ENCODE results near the gene PLEKHJ1. TPM values are rescaled to one million over a fixed set of nuclear protein-coding genes. Genes with fewer than 3 reads are reported as not detected.

The PLEKHJ1 gene
- total RNA-seq, 1 donor from 2014 or later, result 78.3 TPM

- Mint-ChIP-seq H3K27me3 (ENCODE audit: low read depth, unreplicated experiment) (no peaks in the 10 kb centered on the region), H3K4me3 (ENCODE audit: unreplicated experiment) (peak overlapping the region; percentile 94), H3K36me3 (ENCODE audit: low read depth, unreplicated experiment) (peaks cover 14% of the 10 kb centered on the region), H3K4me1 (ENCODE audit: low read depth, unreplicated experiment) (peaks cover 13% of the 10 kb centered on the region), H3K27ac (ENCODE audit: unreplicated experiment) (peak overlapping the region; percentile 84), H3K9me3 (ENCODE audit: unreplicated experiment) (no peaks in the 10 kb centered on the region)
- Histone ChIP-seq H3K4me3 (ENCODE audit: insufficient read depth, low read depth, low read length) (peak overlapping the region; percentile 96), H2AFZ (ENCODE audit: low read depth, low read length) (peak overlapping the region; percentile 27), H3K27me3 (ENCODE audit: insufficient read depth, low read length) (no peaks in the 10 kb centered on the region), H3K4me2 (ENCODE audit: low read length) (peak overlapping the region; percentile 96), H4K20me1 (ENCODE audit: insufficient read depth, low read length) (peaks cover 49% of the 10 kb centered on the region), H3K9ac (ENCODE audit: low read length) (peak overlapping the region; percentile 99), H3K36me3 (ENCODE audit: insufficient read depth, low read length) (peaks cover 3% of the 10 kb centered on the region), H3K27ac (ENCODE audit: low read depth, low read length) (peak overlapping the region; percentile 91), H3K4me1 (ENCODE audit: insufficient read depth, low read length) (peaks cover 28% of the 10 kb centered on the region), H3K9me3 (ENCODE audit: insufficient read depth, low read depth, low read length) (no peaks in the 10 kb centered on the region), H3K79me2 (ENCODE audit: insufficient read depth, low read length) (peaks cover 52% of the 10 kb centered on the region)
- FAIRE-seq (no peak), DNase-seq (ENCODE audit: low read depth) (peak; percentile 82)
- TF ChIP-seq EZH2 (IDR thresholded peaks at IDR 0.05; ENCODE audit: insufficient read depth, low read length) (no peak), CTCF (IDR thresholded peaks at IDR 0.05; ENCODE audit: insufficient read depth, low read depth, low read length) (no peak)
Observed at GRCh38 chr19:2269244-2270156, 33.4 kb upstream of the PLEKHJ1 start.

GRCh38 chr19:2268861-2269243 lies 32.7 kb upstream of the PLEKHJ1 start:
- Histone ChIP-seq H3K4me3 (ENCODE audit: insufficient read depth, low read depth, low read length) (peak overlapping the region; percentile 66), H3K4me1 (ENCODE audit: insufficient read depth, low read length) (peaks cover 25% of the 10 kb centered on the region), H3K9ac (ENCODE audit: low read length) (peak overlapping the region; percentile 71), H3K27ac (ENCODE audit: low read depth, low read length) (peak overlapping the region; percentile 65), H3K36me3 (ENCODE audit: insufficient read depth, low read length) (peaks cover 3% of the 10 kb centered on the region), H3K79me2 (ENCODE audit: insufficient read depth, low read length) (peaks cover 46% of the 10 kb centered on the region), H4K20me1 (ENCODE audit: insufficient read depth, low read length) (peaks cover 43% of the 10 kb centered on the region), H2AFZ (ENCODE audit: low read depth, low read length) (peak overlapping the region; percentile 27), H3K27me3 (ENCODE audit: insufficient read depth, low read length) (no peaks in the 10 kb centered on the region), H3K4me2 (ENCODE audit: low read length) (peak overlapping the region; percentile 83), H3K9me3 (ENCODE audit: insufficient read depth, low read depth, low read length) (no peaks in the 10 kb centered on the region)
- Mint-ChIP-seq H3K27me3 (ENCODE audit: low read depth, unreplicated experiment) (no peaks in the 10 kb centered on the region), H3K4me3 (ENCODE audit: unreplicated experiment) (peak overlapping the region; percentile 94), H3K4me1 (ENCODE audit: low read depth, unreplicated experiment) (peaks cover 7% of the 10 kb centered on the region), H3K9me3 (ENCODE audit: unreplicated experiment) (no peaks in the 10 kb centered on the region), H3K36me3 (ENCODE audit: low read depth, unreplicated experiment) (peaks cover 8% of the 10 kb centered on the region), H3K27ac (ENCODE audit: unreplicated experiment) (no peak overlapping the region)
- TF ChIP-seq CTCF (IDR thresholded peaks at IDR 0.05; ENCODE audit: insufficient read depth, low read depth, low read length) (no peak), EZH2 (IDR thresholded peaks at IDR 0.05; ENCODE audit: insufficient read depth, low read length) (no peak)
- DNase-seq (ENCODE audit: low read depth) (no peak), FAIRE-seq (no peak)

GRCh38 chr19:2268480-2268830 lies 32.3 kb upstream of the PLEKHJ1 start:
- Histone ChIP-seq H3K36me3 (ENCODE audit: insufficient read depth, low read length) (peaks cover 3% of the 10 kb centered on the region), H3K4me2 (ENCODE audit: low read length) (peak overlapping the region; percentile 83), H3K9ac (ENCODE audit: low read length) (peak overlapping the region; percentile 71), H3K27me3 (ENCODE audit: insufficient read depth, low read length) (no peaks in the 10 kb centered on the region), H3K4me1 (ENCODE audit: insufficient read depth, low read length) (peaks cover 22% of the 10 kb centered on the region), H3K79me2 (ENCODE audit: insufficient read depth, low read length) (peaks cover 42% of the 10 kb centered on the region), H3K9me3 (ENCODE audit: insufficient read depth, low read depth, low read length) (no peaks in the 10 kb centered on the region), H3K27ac (ENCODE audit: low read depth, low read length) (no peak overlapping the region), H3K4me3 (ENCODE audit: insufficient read depth, low read depth, low read length) (no peak overlapping the region), H2AFZ (ENCODE audit: low read depth, low read length) (no peak overlapping the region), H4K20me1 (ENCODE audit: insufficient read depth, low read length) (peaks cover 39% of the 10 kb centered on the region)
- DNase-seq (ENCODE audit: low read depth) (no peak), FAIRE-seq (no peak)
- peaks cover 8% of the 10 kb centered on the region for H3K36me3 Mint-ChIP-seq (ENCODE audit: low read depth, unreplicated experiment)
- TF ChIP-seq EZH2 (IDR thresholded peaks at IDR 0.05; ENCODE audit: insufficient read depth, low read length) (no peak), CTCF (IDR thresholded peaks at IDR 0.05; ENCODE audit: insufficient read depth, low read depth, low read length) (no peak)
- H3K4me1 Mint-ChIP-seq (ENCODE audit: low read depth, unreplicated experiment), result peaks cover 7% of the 10 kb centered on the region
- H3K27me3 Mint-ChIP-seq (ENCODE audit: low read depth, unreplicated experiment), result no peaks in the 10 kb centered on the region
- peak overlapping the region; percentile 94 for H3K4me3 Mint-ChIP-seq (ENCODE audit: unreplicated experiment)
- H3K27ac Mint-ChIP-seq (ENCODE audit: unreplicated experiment), result no peak overlapping the region
- H3K9me3 Mint-ChIP-seq (ENCODE audit: unreplicated experiment), result no peaks in the 10 kb centered on the region

Data from astrocyte (in vitro differentiated cells and primary cell).